ENCODE measurements around the gene CCNL2. TPM values are rescaled to one million over a fixed set of nuclear protein-coding genes. Genes with fewer than 3 reads are reported as not detected.

Gene CCNL2
- total and polyA plus RNA-seq, 2 experiments from 2014 or later = 166 to 284 TPM

DNA sequence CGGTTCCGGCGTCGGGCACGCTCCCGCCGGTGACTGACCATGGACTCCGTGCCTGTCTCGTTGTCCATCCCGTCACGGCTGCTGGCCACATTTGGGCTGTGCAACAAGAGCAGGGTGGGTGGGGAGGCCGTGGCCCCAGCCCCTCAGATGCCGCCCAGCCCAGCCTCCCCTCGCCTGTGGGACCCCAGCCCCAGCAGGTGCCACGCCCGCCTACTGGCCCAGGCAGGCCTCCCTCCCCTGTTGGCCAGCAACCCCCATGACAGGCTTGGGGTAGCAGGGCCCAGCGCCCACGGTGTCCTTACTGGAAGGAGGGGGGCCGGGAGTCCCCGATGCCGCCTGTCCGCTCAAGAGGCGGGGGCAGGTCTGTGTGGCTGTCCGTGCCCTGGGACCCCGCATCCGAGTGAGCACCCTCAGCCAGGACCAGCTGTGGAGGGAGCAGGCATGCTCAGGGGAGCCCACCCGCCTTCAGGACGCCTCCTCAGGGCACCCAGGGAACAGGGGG is 57.0 kb downstream of the CCNL2 start:
- no peak for DNase-seq (ENCODE audit: low spot score)

DNA sequence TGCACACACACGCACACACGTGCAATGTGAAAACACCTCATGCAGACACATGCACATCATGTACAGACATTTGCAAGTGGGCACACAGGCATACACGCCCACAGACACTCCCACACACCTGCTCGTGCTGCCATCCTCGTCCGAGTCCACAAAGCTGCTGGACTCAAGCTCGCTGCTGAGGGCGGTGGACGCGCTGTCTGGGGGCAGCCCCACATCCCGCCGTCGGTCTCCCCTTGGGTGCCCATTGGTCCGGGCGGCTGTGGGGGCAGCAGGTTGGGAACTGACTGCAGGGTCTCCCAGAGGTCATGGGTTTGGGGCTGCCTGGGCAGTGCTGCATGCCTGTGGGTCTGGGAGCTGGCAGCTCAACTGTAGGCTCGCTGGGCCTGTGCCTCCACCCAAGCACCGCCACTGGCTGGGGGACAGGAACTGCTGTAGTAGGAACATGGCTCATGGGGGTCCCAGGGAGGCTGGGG is 57.5 kb downstream of the CCNL2 start:
- over 99% methylated on average over 16 of the region's 17 CpGs for whole genome bisulfite sequencing (ENCODE audit: low lambda C conversion rate, missing lambda C conversion rate)

More for the DNA sequence above, 57.0 kb downstream of the CCNL2 start:
- H3K9me3 ChIP-seq (ENCODE audit: low read depth) = no peaks in the 10 kb centered on the region
- H3K9me2 ChIP-seq (replicated peaks; ENCODE audit: insufficient read depth) = no peaks in the 10 kb centered on the region
- H3K27me3 ChIP-seq = no peaks in the 10 kb centered on the region
- no peak overlapping the region for H2AFZ ChIP-seq
- no peak overlapping the region for H3K27ac ChIP-seq
- H4K20me1 ChIP-seq (ENCODE audit: insufficient read depth, poor library complexity, severe bottlenecking) = peaks cover 32% of the 10 kb centered on the region
- no peak overlapping the region for H3K4me3 ChIP-seq
- H3K79me2 ChIP-seq = peaks cover 45% of the 10 kb centered on the region
- TF ChIP-seq EZH2 (IDR thresholded peaks at IDR 0.05; ENCODE audit: borderline replicate concordance) (no peak), EZH2phosphoT487 (IDR thresholded peaks at IDR 0.05; ENCODE audit: low read depth, severe bottlenecking, unreplicated experiment) (no peak)
- TF ChIP-seq, protein P1, sequence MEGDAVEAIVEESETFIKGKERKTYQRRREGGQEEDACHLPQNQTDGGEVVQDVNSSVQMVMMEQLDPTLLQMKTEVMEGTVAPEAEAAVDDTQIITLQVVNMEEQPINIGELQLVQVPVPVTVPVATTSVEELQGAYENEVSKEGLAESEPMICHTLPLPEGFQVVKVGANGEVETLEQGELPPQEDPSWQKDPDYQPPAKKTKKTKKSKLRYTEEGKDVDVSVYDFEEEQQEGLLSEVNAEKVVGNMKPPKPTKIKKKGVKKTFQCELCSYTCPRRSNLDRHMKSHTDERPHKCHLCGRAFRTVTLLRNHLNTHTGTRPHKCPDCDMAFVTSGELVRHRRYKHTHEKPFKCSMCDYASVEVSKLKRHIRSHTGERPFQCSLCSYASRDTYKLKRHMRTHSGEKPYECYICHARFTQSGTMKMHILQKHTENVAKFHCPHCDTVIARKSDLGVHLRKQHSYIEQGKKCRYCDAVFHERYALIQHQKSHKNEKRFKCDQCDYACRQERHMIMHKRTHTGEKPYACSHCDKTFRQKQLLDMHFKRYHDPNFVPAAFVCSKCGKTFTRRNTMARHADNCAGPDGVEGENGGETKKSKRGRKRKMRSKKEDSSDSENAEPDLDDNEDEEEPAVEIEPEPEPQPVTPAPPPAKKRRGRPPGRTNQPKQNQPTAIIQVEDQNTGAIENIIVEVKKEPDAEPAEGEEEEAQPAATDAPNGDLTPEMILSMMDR (IDR thresholded peaks at IDR 0.05; ENCODE audit: poor library complexity) = no peak
- whole genome bisulfite sequencing (ENCODE audit: low lambda C conversion rate, missing lambda C conversion rate) = 95% methylated on average over 27 of the region's 28 CpGs
- H3K4me1 ChIP-seq (ENCODE audit: insufficient read depth) = peaks cover 26% of the 10 kb centered on the region
- no peak overlapping the region for H3K4me2 ChIP-seq
- H3K36me3 ChIP-seq (replicated peaks; ENCODE audit: insufficient read depth, low read depth) = no peaks in the 10 kb centered on the region

DNA sequence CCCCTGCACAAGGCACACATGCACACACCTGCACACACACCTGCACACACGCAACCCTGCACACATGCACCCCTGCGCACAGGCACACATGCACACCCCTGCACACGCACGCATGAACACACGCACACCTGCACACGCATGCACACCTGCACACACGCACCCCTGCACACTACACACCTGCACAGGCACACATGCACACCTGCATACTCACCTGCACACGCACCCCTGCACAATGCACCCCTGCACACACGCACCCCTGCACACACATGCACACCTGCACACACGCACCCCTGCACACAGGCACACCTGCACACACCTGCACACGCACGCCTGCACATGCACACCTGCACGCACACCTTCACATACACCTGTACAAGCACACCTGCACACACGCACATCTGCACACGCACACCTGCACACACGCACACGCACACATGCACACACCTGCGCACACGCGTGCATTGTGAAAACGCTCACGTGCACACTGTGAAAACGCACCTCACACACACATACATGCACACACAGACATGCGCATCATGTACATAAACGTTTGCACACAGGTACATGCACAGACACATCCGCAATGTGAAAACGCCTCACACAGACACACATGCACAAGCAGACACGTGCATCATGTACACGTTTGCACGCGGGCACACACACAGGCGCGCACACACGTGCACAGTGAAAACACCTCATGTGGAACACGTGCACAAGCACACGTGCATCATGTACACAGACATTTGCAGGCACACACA is 58.2 kb downstream of the CCNL2 start:
- H3K36me3 ChIP-seq (replicated peaks; ENCODE audit: insufficient read depth, low read depth) = no peaks in the 10 kb centered on the region
- peaks cover 34% of the 10 kb centered on the region for H3K79me2 ChIP-seq
- 96% methylated on average over 35 of the region's 36 CpGs for WGBS (ENCODE audit: low lambda C conversion rate, missing lambda C conversion rate)

More for the DNA sequence above, 57.5 kb downstream of the CCNL2 start:
- H3K4me3 ChIP-seq = no peak overlapping the region
- H3K4me2 ChIP-seq = no peak overlapping the region
- no peaks in the 10 kb centered on the region for H3K9me3 ChIP-seq (ENCODE audit: low read depth)
- H2AFZ ChIP-seq = no peak overlapping the region
- no peak for DNase-seq (ENCODE audit: low spot score)
- H3K27ac ChIP-seq = no peak overlapping the region
- H3K79me2 ChIP-seq = peaks cover 40% of the 10 kb centered on the region
- peaks cover 22% of the 10 kb centered on the region for H3K4me1 ChIP-seq (ENCODE audit: insufficient read depth)
- H4K20me1 ChIP-seq (ENCODE audit: insufficient read depth, poor library complexity, severe bottlenecking) = peaks cover 29% of the 10 kb centered on the region
- no peaks in the 10 kb centered on the region for H3K36me3 ChIP-seq (replicated peaks; ENCODE audit: insufficient read depth, low read depth)
- no peaks in the 10 kb centered on the region for H3K9me2 ChIP-seq (replicated peaks; ENCODE audit: insufficient read depth)
- no peaks in the 10 kb centered on the region for H3K27me3 ChIP-seq
- TF ChIP-seq EZH2 (IDR thresholded peaks at IDR 0.05; ENCODE audit: borderline replicate concordance) = no peak
- no peak for TF ChIP-seq EZH2phosphoT487 (IDR thresholded peaks at IDR 0.05; ENCODE audit: low read depth, severe bottlenecking, unreplicated experiment)
- TF ChIP-seq, protein P1 (IDR thresholded peaks at IDR 0.05; ENCODE audit: poor library complexity) = no peak

More for the DNA sequence above, 58.2 kb downstream of the CCNL2 start:
- Histone ChIP-seq H3K9me3 (ENCODE audit: low read depth) (no peaks in the 10 kb centered on the region), H4K20me1 (ENCODE audit: insufficient read depth, poor library complexity, severe bottlenecking) (peaks cover 23% of the 10 kb centered on the region), H3K4me2 (no peak overlapping the region), H3K27ac (no peak overlapping the region), H3K4me3 (no peak overlapping the region), H3K27me3 (no peaks in the 10 kb centered on the region), H3K9me2 (replicated peaks; ENCODE audit: insufficient read depth) (no peaks in the 10 kb centered on the region), H2AFZ (no peak overlapping the region), H3K4me1 (ENCODE audit: insufficient read depth) (peaks cover 18% of the 10 kb centered on the region)
- no peak for DNase-seq (ENCODE audit: low spot score)
- TF ChIP-seq EZH2phosphoT487 (IDR thresholded peaks at IDR 0.05; ENCODE audit: low read depth, severe bottlenecking, unreplicated experiment) = no peak
- TF ChIP-seq, protein P1 (IDR thresholded peaks at IDR 0.05; ENCODE audit: poor library complexity) = no peak
- no peak for TF ChIP-seq EZH2 (IDR thresholded peaks at IDR 0.05; ENCODE audit: borderline replicate concordance)

Data from hepatocyte (in vitro differentiated cells).